DMS79 (cell line): ENCODE results near the gene MED12L.

Source experiments
- DNase-seq: peaks from one replicate; lab custom pipeline; 2025; lab: John Stamatoyannopoulos, UW

MED12L gene

DNA sequence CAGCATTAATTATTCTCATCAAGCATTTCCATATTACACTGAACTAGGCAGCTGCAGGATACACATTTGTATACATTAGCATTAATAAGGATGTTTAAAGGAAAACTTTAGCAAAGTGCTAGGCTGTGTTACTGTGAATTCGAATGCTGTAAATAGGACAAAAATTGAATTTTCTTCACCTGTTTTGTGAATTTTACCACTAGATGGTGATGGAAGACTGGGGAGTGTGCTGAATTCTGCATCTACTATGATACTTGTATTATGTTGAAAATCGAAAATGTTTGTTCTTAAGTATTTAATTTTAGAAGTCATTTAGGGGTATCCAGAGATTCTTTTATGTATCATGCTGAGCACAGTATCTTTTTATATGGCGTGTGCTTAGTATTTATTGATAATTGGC, 205.2 kb downstream of the MED12L start:
- no peak for DNase-seq

DNA sequence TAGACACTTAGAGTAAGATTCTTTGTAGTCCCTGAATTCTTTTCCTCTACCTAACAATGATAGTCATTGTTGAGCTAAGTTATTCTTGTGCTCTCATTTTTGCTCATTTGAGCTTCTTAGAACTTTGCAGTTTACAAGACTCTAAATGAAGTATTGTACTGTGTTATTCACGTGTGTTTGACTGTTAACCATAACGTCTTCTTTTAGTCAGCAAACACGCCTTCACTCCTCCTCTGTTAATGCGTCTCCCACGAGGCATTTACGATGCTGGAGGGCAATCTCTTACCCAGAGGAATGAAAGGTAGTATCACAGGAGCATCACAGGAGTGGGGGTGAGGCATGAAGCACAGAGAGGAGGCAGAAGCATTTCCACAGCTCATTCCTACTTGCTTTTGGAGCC, 207.7 kb downstream of the MED12L start:
- DNase-seq: no peak

DNA sequence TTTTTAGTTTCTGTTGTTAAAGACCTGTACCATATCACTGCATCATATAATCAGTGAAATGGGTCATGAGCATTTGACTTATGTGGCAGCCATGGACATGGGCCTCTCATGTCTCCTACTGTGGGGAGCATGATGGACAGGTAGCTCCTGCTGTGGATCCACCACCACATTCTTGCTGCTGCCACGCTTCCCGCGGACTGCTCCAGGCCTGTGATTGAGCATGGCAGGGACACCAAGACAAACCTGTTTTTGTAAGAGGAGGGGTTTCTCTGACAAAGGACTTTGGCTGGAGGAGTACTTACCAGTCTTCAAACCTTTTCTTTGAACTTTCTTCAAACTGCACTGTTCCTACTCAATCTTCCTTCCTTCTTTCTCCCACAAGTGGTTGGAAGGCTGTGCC, 210.8 kb downstream of the MED12L start:
- DNase-seq: no peak

DNA sequence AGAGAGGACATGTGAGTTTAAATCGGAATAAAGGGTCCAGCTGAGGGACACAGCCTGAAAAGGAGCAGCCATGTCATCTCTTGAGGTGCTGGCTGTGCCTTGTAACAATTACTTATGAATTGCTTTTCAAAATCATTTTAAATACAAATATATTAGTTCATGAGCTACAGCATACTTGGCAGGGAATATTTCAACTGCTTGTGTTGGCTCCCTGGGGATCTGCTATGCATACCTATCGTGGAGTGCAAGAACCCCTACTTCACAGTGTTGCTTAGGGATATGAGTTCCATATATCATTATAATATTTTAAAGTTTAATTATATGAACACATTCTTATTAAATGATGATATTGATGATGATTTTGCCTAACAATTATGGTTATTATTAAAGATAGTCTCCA, 212.0 kb downstream of the MED12L start:
- DNase-seq: no peak

DNA sequence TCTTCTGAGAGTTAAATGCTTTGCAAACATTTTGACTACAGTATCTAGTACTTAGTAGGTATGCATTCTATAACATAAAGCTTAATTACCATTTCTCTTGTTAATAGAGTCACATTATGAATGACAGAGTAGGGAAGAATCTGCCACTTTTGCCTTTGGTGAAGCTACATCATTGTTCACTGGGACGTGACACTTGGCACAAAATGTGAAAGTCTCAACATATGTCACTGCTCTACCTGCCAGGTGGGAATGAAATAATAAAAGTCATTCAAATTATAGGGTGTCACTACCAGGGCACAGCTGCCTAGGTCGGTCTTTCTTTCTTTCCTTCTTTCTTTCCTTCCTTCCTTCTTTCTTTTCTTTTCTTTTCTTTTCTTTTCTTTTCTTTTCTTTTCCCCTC, 213.5 kb downstream of the MED12L start:
- no peak for DNase-seq

DNA sequence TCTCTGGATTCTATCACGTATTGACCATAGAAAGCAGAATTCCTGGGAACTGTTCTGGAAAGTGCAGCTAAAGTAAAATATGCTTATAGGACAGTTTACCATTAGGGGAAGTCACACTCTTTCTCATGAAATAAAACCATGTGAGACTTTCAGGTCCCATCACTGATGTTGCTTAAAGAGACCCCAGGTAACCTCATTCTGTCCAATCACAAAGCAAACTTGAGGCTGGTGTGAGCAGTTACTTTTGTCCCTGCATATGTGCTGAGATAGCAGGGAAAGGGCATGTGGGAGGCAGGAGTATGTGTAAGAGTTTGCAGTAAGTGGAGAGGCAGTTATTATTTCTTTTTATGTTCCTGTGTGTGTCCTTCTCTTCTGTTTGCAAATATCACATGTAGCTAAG, 215.1 kb downstream of the MED12L start:
- DNase-seq: no peak

DNA sequence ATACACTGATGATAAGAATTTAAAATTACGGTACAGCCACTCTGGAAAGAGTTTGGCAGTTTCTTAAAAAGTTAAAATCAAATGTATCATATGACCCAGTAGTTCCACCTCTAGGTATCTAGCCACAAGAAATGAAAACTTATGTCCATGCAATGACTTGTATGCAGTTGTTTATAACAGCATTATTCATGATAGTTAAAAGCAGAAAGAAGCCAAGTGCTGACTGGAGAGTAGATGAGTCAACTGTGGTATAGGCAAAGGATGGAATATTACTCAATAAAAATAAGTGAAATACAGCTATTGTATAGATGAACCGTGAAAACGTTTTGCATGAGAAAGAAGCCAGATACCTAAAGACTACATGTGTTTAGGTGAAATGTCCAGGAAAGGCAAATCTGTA, 216.3 kb downstream of the MED12L start:
- DNase-seq: no peak

DNA sequence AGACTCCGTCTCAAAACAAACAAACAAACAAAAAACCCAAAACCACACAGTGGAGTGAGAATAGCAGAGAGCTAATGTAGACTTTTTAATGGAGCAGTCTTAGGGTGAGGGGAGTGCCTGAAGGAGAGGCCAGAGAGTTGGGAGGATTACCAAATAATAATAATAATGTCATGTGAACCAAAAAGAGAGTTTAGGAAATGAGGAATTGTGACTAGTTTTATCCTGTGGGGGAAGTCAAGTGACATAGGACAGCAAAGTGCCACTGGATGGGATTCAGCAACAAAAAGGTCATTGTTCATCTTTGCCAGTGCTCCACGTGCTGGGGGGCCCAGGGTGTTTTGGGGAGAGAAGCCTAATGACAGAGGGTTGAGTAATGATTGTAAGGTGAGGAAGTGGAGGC, 218.3 kb downstream of the MED12L start:
- no peak for DNase-seq

DNA sequence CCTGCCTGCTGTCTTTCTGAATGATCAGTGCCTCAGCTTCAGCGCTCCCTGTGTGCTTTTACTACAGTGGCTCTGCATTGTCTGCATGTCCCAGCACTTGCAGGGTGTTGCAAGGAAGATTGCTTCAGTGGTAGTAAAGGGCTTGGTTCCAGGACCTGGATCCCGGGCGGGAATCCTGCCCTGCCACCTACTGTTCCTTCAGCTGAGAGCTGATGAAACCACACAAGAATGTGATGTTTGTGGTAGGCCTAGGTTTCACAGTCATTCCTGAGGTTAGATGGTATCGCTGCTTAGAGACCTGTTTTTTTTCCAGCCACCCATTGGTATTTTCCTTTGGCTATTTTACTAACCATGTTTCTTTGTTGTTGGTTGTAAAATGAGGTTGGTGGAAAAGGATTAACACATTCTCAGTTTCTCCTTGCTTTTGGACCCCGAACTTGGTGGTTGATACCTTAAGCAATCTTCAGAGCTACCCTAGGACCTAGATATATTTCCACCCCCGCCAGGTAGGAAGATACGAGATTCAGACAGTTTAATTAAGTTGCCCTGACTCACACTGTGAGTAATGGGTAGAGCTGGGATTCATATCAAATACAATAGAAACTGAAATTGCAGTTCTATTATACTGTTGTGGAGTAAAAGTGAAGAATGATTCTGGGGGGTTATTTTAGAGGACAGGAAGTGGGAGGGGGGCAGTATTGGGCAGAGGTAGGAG, 219.8 kb downstream of the MED12L start:
- DNase-seq: no peak

DNA sequence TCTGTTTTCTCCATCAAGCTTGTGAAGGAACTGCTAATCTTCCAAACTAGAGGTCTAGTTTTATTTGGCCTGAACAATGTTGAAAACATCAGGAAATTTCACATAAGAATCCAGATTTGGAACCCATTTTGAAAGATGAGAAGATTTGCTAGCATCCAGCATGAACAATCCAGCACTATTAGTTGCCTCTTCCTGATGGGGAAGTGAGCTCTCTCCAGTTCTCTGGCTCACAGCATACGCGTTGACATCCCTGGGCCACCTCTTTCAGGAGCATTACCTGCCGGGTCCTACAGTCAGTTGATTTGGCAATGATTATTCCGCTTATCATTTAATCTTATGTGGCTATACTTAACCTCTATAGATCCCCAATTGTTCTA, 220.3 kb downstream of the MED12L start:
- no peak for DNase-seq

DNA sequence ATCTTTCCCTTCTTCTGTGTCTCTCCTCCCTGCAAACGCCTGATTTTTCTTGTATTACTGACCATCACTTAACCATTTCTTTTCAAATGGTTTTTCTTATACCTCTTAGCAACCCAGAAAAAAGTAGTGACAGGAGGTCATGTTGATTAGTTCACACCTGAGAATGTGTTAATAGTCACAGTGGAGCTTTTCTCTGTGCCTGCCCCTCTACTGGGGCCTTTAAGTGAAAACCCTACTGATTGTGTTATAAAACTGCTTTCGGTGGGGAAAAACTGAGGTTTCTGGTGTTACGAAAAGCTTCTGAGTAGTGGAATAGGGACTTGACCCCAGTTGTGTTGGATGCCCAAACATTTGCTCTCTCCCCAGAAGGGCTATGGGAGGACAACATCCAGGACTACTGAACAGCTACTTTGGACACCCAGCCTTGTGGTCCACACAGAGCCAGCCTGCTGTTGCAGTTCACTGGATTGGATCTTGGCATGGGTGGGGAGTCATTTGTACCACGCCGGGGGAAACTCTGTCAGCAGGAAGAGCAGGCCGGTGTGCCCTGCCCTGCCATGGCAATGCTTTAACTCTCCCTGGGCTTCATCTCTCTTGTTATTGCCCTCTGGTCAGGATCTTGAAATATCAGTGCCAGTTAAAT, 220.8 kb downstream of the MED12L start:
- no peak for DNase-seq

DNA sequence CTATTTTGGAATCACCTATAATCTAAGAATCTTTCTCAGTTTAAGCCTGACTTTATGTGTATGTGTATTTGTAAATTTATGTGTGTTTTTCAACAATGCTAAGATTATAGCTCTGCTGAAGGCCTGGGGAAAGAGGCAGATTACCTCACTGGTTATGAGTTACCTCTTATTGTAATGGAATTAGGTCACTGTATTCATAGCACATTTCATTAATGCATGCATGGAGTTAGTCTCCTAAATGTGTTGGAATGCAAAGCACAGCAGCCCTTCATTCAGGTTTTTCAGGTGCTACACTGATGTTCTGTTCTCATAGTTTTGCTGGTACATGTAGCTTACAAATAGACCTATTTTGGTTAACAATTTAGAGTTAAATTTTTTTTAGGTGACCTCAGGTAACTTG, 221.7 kb downstream of the MED12L start:
- DNase-seq: no peak

DNA sequence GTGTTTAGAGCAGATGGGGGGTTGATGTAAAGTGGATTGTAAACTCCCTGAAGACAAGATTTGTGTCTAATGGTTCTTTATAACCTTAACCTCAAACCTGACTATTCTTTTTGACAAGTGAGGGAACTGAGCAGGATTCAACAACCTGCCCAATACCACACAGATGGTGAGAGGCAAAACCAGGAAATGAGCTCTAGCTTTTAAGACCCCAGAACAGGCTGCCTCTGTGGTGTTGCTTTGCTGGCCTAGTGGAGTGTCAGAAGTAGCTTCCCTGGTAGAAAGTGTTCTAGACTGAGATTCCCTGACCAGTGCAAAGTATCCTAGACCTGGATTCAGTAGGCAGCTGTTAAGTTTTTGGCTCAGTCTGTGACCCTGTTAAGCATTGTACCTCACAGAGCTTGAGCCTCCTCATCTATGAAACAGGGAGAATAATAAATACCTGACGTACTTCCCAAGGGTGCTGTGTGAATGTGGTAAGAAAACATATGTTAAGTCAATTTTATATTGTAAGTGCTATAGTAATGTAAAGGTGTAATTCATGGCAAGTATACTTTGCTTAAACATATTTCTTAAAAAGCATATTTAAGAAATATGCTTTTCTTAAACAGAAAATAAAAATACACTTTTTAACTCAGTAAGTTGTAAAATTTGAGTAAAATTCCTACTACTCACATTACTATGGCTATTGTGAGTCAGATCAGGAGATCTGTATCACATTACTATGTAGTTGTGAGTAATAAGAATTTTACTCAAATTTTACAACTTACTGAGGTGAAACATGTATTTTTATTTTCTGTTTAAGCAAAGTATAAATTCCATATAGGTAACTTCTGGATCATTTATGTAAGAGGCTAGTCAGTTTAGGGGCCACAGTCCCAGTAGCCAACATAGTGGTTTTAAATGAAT, 222.4 kb downstream of the MED12L start:
- no peak for DNase-seq

DNA sequence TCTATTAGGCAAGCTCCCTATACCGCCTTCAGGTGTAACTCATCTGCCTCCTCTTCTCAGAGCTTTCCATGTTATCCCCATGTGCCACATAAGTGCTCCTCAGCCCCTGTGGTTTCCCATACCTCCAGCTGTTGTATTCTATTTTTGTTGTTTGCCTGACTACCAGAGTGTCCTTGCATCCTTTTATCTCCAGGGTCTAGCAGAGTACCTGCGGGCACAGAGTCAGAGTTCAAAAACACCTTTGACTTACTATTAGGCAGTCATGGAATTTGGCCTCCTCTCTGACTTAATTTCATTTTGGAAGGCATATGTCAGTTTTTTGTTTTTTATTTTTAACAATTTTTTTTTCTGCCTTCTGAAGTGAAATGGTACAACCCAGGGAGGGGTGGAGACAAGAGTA, 224.1 kb downstream of the MED12L start:
- DNase-seq: no peak

DNA sequence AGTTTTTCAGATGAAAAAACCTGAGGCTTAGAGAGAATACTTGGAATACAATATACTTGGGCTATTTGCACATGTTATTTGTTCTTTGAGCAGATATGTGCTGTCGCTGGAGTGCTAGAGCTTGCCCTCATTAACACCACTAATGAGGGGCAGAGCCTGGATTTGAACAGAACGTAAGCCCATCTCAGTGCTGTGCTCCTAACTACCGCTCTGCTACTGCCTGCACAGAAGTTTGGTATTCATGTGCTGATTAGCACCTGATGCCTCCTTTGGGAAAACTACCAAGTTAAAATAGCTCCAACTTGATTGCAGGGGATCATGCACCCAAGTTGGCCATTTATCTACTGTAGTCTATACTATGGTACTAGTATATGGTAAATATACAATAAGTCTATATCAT, 227.5 kb downstream of the MED12L start:
- no peak for DNase-seq

DNA sequence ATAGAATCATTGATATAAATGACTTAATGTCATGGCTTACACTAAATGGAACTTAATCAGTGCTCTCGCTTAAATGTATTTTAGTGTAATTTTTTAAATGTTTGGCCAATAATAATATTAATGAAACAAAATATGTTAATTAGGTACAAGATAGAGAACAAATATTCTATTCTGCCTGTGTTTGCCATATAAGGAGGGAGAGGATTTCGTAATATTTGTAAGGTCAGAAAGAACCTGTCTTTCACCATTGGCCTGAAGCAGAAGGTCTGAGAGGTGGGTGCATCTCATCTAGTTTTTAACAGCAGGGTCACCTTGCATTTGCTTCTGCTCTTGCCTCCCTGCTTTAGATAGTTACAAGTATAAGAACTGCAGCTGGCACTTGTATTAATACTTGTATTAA, 228.7 kb downstream of the MED12L start:
- DNase-seq: no peak

DNA sequence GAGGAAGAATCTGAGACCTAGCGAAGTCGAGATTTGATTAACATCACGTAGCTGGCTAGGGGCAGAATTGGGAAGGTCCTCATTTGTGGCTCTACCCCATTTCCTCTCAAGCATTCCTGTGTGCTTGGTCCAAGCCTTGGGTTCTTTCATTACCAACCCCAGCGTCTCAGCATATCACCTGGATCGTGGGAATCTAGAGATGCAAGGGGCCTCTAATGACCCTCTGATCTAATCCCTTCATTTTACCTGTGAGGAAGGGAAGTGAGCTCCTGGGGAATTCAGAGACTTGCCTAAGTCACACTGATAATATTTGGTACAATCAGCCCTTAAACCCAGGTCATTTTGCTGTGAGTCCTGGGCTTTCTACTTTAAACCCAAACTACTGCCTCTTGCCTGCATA, 229.1 kb downstream of the MED12L start:
- no peak for DNase-seq

DNA sequence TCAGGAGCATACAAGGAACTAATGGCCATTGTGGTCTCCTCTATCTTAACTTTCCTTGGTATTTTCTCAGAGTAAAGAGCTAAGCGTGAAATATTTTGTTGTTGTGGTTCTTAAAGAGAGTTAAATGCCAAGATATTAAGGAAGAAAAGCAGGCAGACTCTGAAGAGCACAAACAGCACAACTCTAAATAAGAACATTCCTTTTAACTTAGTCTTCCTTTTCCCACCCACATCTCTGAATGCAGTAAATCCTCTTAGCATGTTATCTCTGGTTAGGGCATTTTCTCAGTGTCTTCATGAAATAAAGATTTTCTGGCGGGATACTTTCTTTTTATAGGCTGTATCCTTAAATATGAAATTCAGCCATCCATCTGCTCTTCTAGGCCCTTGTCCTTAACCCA, 229.7 kb downstream of the MED12L start:
- DNase-seq: no peak

DNA sequence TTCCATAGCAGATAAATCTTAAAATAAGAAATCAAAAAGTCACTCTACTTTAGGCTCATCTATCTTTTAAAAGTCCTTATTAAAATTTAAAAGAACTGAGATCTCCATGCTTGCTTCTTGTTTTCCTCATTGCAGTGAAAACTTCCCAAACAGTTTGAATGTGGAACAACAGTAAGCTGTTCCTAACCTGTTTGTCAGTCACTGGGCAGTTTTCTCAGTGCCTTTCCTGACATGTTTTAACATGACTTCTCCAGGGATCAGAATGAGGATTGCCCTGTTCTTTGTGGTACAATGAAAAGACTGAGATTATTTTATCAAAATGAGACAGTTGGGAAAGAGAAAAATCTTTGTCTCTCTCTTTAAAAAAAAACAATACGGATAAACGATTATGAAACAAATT, 230.4 kb downstream of the MED12L start:
- DNase-seq: no peak

DNA sequence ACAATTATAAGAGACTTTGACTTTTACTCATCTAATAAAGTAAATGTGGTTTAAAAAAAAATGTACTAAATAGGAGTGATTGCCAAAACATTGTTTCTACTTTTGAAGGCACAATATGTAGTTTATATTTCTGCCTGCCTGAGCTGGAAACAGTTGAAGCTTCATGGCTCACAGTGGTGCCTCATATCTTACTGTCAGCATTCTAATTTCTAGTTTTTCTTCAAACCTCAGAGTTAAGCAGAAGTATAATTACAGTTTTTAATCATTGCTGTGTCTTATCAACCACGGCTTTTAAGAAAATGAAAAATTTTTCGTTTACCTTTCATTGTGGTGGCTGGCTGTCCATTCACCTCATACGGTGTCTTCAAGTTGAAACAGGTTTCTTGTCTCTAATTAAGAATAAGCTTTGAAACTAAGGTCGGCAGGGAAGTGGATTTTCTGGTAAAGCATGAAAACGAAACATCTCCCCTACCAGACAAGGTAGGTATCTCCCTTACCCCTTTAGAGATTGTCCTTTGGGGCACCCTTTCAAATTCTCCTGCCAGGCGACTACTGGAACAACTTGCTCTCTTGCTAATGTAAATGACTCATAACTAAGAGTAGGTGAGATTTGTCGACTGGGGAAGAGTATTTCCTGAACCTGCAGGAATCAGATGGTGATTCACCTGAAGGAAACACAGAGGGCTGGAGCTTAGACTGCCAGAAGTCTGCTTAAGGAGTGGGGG, 231.0 kb downstream of the MED12L start, which contains the start of gene GPR87:
GPR87 (minus strand) TSS at position 554 of the 725 bp plus-strand sequence. CDS start 16,720 bp downstream, outside the sequence.
- DNase-seq: no peak

DNA sequence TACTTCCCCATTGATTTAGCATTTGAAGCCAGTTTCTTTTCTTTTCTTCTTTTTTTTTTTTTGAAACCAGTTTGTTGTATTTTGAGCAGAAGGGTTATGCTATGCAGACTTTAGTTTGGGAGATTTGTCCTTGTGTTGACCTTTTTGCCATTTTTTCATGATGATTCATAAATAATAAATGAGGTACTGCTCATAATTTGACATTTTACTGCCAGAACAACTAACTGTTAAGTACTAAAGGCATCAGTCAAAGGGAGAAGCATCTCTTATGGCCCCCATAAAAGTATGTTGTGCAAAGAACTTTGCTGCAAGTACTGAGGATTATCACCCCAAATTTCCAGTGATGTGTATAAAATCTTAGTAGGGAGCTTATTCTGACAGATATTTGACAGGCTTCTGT, 232.8 kb downstream of the MED12L start:
- DNase-seq: no peak

DNA sequence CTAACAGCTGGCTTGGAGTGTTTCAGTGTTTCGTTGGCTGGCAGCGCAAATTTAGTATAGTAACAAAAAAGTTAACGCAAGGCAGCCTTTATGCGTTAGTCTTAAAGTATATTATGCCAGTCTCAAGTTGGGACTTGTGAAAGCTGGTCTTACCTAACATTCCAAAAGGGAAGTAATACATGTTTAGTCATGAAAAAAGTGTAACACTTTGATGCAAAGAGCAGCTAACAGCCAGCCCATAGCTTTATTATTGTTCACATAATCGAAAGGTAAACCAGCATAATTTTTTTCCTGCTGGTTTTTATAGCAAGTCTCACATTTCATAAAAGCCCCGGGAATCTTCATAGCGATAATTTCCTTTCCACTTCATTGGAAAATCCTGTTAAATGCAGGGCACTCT, 233.5 kb downstream of the MED12L start:
- DNase-seq: no peak
